Femur (tissue), 1 donor: Measurements from ENCODE around the gene ARHGEF5.
"Not testable (repeated sequence)": the region's sequence is repeated elsewhere in the genome, so short reads cannot be mapped to it uniquely, and the experiment has no call there.

Experiments
- DNase-seq: peaks from one replicate; pipeline ENCODE4 v3.0.0-alpha.2; 2017

Gene ARHGEF5

DNA sequence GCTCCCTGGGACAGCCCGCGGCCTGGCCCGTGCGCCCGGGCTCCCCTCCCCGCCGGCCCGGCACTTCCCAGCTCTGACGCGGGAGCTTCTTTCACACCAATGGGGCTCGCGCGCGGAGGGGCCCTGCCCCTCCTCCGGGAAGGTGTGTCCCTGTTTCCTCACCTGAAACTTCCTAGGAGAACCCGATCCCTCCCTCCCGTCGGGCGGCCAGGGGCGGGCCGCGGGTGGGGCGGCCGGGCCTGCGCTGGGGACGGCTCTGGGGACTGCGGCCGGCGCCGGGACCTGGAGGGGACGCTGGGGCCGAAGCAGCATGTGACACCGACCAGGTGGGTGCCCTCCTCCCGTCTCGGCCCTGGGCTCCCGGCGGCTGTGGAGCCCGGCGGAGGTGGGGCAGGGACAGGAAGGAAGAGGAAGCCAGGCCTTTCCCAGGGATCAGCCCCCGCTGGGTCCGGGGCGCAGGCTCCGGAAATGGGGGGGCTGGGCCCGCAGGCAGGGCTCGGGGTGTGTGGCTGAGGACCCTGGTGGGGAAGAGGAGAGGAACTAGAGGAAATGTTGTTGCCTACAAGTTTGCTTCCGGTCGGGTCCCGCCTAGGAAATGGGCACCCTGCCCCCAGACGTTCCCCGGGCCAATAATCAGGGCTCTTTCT is at the start of gene ARHGEF5:
Gene ARHGEF5 (plus strand): TSS at position 227 of the 647 bp plus-strand sequence. CDS start 7,268 bp downstream, outside the sequence.
- not testable (repeated sequence) for DNase-seq

DNA sequence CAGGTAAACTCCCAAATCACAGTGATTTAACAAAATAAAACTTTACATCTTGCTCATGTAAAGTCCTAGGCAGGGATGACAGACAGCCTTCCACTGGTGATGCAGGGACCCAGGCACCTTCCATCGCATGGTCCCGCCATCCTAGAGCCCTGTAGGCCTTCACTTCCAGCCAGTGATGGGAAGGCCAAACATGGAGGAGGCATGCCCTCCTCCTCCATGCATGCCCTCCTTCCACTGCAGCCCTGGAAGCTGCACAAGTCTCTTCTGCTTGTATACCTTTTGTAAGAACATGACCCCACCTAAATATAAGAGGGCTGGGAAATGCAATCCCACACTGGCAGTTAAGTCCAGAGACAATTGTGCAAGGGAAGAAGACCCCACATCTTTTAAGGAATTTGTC is 45.5 kb upstream of the ARHGEF5 start:
- DNase-seq: not testable (repeated sequence)

DNA sequence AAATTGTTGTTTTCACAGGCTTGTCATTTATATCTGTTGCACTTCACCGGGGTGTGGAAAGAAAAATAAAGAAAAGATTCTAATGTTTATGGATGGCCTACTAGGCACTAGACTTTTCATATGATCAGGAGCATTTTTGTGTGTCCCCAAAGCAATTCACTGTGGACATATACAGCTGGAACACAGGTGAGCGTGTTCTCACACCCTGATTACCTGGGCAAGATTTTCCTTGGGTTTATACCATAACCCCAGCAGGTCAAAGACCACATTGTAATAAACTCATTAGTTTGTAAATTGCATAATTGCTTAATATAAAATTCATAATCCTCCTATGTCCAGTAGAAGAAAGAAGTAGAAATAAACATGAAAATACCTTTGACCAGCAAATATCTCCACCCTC is 44.0 kb upstream of the ARHGEF5 start:
- not testable (repeated sequence) for DNase-seq

DNA sequence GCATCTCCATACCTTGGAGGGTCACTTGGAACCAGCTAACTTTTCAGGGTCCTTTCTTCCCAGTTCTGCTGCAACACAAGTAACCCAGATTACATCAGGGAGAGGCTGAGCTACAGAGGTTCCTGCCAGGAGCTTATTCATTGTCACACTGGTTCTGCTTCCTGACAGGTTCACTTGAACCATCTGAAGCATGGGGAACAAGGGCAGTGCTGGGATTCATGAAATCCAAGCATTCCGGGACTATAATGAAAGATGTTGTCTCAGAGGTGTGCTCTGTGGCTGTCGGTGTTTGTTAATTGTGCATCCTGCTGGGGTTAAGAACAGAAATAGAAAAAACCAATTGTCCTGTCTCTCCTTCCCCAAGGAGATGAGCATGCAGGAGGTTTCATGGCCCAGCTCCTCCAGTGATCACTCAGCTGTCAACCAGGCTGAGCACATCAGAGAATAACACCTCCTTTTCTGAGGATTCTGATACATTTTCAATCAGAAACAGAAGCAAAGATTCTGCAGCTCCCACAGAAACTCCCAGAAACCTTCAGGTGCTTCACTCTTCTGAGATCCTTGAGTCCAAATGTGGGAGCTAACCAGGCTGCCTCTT is 43.2 kb upstream of the ARHGEF5 start, which contains the start of gene OR2A1:
Gene OR2A1 (plus strand): TSS at position 548 of the 598 bp plus-strand sequence. CDS start 5,706 bp downstream, outside the sequence.
- not testable (repeated sequence) for DNase-seq

DNA sequence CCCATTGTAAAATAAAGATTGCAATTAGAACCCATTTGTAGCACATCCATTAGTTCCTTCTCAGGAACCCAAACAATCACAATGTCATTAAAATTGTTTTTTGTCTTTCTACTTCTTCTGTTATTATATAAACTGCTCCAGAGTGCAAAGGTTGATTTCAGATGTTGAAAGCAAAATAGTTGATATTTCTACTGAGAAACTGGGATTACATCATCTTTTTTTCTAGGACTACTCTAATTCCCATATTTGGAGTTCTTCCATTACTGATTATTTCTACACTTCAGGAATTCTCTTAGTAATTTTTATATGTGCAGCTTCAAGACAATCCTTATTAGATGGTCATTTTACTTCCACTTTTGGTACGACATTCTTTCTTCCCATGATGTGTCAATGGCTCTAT is 37.7 kb upstream of the ARHGEF5 start:
- not testable (repeated sequence) for DNase-seq

DNA sequence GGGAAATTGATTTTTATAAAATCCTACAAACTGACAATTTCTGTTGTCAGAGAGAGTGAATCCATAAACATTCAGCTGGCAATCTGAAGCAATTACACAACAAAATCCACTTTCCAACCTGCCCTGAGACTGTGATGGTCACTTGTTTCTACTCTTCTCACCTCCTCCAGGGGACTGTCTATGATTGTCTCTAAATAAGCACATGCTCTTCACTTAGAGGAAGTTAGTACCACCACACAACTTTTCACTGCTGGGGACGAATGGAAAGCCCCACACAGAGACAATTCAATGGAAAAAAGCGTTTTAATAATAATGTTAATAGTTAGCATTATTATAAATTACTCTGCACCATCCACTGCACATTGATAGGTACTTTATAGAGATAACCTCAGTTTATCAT is 35.7 kb upstream of the ARHGEF5 start:
- DNase-seq: not testable (repeated sequence)

DNA sequence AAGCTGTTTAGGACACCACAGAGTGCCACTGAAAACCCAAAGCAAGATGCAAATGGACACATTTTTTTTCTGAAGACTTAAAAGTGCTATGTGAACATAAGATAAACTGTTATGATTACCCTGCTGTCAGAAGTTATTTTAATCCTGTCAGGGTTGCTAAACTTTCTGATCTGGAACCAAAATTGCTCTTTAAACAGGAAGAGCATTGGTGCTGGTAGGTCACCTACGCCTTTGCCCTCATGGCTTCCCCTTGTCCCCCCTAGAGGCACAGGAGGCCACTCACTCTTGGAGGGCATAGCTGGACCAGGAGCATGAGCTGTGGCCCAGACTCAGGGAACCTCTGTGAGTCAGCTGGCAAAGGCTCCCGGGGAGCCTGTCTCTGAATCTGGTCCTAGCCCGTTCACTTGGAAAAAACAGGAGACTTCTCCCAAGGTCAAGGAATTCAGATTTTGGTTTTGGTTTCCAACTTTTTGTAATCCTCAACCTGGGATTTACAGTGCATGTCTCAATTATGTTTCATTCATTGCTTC is 33.5 kb upstream of the ARHGEF5 start:
- DNase-seq: not testable (repeated sequence)

DNA sequence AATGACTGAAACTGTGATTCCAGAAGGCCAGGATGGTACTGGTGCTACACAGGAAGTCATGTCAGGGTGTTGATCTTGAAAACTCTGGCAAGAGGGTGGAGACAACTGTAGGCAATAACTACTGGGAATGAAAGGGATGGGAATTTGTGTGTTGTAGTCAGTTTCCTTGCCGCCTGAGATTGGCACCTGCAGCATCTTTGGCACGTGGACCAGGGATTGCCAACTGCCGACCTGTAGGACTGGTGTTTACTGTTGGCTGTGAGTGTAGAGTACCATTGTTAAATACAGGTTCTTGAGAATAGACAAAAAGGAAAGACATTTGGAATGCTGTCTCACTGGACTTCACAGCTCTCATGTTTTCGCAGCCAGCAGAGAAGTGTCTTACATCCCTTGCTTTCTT is 31.8 kb upstream of the ARHGEF5 start:
- not testable (repeated sequence) for DNase-seq

DNA sequence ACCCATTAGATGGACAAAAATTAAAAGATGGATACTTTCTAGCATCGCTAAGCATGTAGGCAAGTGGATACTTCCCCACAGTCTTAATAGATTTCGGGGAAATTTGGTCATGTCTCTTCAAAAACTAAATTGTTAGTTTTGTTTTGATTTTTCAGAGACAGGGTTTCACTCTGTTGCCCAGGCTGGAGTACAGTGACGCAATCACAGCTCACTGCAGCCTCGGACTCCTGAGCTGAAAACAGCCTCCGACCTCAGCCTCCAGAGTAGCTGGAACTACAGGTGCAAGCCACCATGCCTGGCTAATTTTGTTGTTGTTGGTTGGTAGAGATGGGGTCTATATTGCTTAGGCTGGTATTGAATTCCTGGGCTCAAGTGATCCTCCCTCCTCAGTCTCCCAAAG is 29.3 kb upstream of the ARHGEF5 start:
- not testable (repeated sequence) for DNase-seq

DNA sequence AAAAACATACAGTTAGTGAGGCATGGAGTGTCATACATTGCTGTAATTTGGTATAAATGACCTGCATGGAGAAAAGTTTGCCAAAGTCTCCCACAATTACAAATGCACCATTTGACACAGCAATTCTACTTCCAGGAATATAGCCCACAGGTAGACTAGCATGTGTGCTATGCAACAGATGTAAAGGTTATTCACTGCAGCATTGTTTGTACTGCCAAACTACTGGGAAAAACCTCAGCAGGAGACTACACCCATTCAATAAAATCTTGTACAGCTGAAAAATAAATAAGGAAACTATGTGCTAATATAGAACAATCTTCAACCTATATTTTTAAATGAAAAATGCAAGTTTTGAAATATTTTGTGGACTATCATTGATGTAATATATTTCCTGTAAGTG is 25.2 kb upstream of the ARHGEF5 start:
- DNase-seq: not testable (repeated sequence)

DNA sequence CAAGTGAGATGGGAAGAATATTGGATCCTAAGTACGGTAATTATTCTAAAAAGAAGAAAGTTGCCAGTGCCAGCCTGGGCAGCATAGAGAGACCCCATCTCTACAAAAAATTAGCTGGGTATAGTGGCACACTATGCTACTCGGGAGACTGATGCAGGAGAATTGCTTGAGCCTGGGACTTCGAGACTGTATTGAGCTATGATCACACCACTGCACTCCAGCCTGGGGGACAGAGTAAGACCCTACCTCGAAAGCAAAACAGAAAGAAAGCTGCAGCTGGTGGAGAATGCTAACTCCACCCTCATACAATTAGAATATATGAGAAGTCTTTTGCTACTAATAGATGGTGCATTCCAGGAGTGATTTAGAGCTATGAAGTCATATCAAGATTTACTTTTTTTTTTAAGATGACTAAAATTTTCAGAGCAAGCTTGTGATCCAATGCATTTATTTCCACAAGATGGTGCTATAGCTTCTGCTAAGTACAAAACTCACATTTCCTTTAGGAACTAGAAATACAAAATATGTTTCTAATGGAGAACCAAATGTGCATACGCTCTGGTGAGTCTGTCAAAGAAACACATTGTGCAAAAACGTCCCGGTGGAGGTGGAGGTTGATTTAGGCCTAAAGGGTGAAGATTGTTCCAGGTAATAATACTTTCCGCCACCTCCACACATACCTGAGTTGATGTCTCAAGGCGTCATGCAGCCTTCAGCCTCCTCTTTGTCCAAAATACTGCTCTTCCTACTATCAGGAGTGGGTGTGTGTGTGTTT is 23.8 kb upstream of the ARHGEF5 start:
- not testable (repeated sequence) for DNase-seq

DNA sequence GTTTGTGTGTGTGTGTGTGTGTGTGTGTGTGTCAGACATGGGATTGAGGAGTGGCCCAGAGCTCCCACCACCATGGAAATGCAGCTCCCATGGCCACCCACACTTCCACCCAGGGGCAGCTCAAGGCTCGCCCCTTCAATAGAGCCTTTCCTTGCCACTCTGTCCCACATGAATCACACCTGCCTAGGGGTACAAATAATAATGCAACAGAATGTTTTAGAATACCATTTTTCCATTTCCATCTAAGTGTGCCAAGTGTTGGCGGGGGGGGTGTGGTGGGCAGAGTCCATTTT is 23.3 kb upstream of the ARHGEF5 start:
- not testable (repeated sequence) for DNase-seq

DNA sequence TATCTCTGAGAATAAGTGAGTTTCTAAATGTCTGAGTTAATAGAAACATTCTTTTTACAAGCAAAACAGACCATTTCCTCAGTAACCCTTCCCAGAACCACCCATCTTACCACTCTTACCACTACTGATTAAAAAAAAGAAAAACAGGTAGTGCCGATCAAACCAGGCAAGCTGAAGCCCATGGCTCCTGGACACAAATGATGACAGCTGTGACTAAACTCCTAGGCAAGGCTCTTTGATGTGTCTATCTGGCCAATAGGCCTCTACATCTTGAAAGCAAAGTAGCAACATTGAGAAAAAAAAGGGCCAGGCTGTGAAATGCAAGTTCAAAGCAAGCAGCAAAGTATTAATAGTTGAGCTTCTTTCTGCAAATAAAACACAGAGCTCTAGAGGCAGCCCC is 6.6 kb upstream of the ARHGEF5 start:
- DNase-seq: not testable (repeated sequence)

DNA sequence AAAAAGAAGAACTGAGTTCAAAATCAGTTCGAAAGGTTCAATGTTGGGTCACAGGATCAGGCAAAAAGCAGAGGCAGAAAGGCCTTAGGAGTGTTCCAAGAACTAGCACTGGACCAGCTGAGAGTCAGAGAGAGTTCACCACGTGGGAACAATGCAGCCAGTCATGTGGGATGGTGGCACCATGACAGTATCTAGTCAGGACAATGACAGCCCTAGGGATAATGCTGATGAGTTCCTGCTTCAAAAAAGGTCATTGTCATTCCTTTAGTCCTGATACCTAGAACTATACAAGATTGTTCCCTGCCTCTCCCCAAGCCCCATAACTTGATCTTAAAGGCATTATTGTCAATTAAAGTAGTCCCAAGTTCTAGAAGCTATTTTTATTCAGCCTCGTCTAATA is 3.5 kb upstream of the ARHGEF5 start:
- DNase-seq: not testable (repeated sequence)

DNA sequence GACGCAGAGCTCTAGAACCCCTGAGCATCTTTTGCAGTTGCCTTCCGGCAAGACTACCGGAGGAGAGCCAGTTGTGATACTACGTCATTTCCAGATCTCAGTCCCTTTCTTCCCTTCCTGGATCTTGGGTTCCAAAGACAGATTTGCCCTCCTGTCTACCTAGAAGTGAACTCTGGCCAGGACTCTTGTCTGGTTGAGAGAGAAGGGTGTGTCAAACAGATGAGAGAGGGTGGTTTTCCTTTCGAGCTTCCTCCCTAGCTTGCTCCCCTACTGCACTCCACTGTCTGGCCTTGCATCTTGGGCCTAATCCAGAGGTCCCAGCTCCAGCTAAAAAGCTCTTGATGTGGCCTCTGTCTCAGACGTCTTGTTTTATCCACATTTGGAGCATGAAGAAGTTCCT is 983 bp downstream of the ARHGEF5 start:
- DNase-seq: not testable (repeated sequence)

DNA sequence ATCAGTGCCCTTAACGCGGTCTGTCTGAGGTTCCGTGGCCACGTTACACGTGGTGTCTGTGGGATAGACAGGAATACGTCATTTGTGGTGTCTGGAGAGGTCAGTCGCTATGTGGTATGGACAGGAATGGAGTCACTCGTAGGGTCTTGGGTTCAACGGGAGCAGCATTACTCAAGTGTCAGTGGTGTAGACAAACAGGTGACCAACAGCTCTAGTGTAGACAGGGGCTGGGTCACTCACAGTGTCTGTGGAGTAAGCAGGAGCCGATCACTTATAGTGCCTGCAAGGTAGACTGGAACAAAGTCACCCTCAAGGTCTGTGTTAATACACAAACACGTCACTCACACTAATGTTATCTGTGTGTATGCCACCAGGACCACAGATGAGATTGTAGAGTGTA is 1.7 kb downstream of the ARHGEF5 start:
- DNase-seq: not testable (repeated sequence)

DNA sequence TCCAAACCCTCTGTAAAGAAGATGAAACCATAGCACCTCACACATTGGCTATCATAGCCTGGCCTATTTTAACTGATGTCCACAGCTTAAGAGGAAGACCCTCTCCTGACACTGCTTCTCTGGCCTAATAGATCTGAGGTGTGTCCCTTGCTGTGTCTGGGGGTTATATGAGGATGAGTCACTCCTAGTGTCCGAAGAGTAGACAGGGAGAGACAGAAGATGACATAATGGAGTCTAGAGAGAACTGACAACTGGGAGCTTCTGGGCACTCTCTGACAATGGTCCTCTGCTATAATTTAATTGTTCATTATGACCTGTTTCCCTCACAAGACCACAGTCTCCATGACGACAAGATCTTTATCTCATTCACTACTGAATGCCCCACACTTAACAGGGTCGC is 6.9 kb downstream of the ARHGEF5 start:
- not testable (repeated sequence) for DNase-seq

DNA sequence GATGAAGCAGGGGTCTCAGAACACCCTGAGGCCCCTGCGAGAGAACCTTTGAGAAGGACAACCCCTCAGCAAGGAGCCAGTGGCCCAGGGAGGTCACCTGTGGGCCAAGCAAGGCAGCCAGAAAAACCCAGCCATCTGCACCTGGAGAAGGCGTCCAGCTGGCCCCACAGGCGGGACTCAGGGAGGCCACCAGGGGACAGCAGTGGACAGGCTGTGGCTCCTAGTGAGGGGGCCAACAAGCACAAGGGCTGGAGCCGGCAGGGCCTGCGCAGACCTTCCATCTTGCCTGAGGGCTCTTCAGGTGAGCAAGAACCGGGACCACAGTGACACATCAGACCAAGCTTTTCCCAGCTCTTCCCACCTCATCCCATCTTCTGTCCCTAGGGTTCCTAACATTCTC is 10.3 kb downstream of the ARHGEF5 start:
- DNase-seq: not testable (repeated sequence)

DNA sequence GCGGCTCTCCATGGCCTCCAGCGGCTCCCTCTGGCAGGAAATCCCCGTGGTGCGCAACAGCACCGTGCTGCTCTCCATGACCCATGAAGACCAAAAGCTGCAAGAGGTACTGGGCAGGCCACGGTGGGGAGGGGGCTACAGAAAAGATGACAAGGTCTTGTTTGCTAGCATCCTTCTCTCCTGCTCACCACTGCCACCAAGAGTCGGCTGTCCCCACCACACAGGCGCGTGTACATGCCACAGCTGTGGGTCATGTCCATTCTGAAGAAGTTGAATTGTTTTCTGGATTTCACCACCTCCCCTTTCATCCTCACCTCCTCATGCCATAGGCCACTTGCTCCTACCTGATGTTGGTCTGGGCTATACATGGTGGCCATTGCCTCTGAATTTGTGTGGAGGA is 12.0 kb downstream of the ARHGEF5 start:
- DNase-seq: not testable (repeated sequence)

DNA sequence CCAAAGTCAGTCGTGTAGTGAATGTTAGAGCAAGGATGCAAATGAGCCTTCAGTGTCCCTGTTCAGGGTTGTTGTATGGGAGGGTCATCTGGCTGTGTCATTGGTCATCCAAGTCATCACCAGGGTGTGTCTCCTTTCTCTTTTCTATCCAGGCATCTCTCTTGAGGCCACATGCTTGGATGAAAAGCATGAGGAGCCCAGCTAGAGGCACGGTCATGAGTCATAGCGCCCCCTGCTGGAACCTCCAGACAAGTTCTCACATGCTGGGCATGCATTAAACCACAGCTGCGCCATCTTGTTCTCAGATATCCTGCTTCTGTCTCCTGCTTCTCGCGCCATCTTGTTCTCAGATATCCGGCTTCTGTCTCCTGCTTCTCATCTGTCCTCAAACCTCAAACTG is 14.0 kb downstream of the ARHGEF5 start:
- not testable (repeated sequence) for DNase-seq

DNA sequence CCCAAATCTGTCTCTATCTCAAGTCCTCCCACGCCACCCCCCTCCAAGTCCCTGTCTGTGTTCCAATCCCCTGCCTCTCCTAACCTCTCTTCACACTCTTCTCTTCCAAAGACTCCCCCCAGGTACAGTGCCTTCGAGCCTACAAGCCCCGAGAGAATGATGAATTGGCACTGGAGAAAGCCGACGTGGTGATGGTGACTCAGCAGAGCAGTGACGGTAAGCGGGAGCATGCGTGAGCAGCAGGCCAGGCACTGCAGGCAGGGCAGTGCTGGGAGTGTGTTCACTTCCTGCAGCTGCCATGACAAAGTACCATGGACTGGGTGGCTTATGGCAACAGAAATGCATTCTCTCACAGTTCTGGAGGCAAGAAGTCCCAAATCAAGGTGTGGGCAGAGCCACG is 23.4 kb downstream of the ARHGEF5 start:
- no peak for DNase-seq

DNA sequence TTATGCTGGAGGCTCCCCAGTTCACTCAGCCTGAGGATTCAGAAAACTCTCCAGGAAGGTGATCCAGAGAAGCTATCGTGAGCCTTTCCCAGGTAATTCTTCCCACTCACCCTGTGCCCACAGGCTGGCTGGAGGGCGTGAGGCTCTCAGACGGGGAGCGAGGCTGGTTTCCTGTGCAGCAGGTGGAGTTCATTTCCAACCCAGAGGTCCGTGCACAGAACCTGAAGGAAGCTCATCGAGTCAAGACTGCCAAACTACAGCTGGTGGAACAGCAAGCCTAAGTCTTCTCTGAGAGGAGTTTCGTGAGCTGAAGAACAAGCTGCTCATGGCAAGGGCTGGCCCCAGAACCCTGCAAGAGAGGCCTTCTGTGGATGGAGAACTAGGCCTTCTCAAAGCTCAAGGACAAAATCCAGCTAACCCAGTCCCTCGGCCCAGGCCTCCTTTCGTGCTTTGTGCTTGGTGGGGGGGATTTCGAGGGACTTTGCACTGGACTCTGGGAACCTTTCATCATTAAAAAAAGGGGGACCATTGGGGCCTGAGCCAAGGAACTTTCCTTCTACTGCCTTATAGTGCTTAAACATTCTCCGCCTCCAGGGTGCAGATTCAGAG is 24.7 kb downstream of the ARHGEF5 start:
- no peak for DNase-seq

DNA sequence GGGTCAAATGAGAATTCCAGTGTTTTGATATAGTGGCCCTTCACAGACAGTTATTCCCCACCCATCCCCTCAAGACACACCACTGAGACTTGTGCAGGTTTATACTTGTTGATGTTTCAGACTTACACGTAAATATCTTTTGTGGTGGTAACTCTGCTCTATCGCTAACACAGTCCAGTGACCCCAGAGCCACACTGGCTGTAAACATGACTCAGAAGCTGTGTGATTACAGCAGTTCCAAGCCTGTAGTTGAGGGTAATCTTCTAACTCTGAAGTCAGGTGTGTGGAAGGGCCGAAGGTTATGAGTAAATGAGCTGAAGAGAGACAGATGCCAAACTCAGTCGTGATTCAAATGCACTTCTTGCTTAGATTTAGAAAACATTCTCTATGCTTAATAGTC is 28.9 kb downstream of the ARHGEF5 start:
- DNase-seq: no peak
